Right lobe of liver (tissue), 6 donors: ENCODE results near the gene PLPP4. TPM values are rescaled to one million over a fixed set of nuclear protein-coding genes. Genes with fewer than 3 reads are reported as not detected.

Experiments used
- ATAC-seq, 4 donors: fragments of 200-7000 bp; cut with Tn5 transposase; one replicate each; pipeline ENCODE4 v1.9.1; 2020; ENCODE audit warnings: mild to moderate bottlenecking in 4 of 4, moderate library complexity in 4 of 4
- DNase-seq, 3 donors: peaks; one replicate each; pipeline ENCODE4 v3.0.0-alpha.2; 2020
- H3K27ac ChIP-seq, 3 donors: fragments of 200-600 bp; one replicate each; pipeline ENCODE4 v1.8.0; 2022
- H3K27me3 ChIP-seq, 2 donors: fragments of 200-600 bp; one replicate each; pipeline ENCODE4 v1.8.0; 2022
- H3K36me3 ChIP-seq, 4 donors: fragments of 200-600 bp; sonication (generic) in 1 of 4; one replicate each; pipeline versions ENCODE4 v1.5.1 to v1.8.0; 2017 to 2022; ENCODE audit warnings: control low read depth in 1 of 4
- H3K4me1 ChIP-seq, 4 donors: fragments of 200-600 bp; sonication (generic) in 1 of 4; one replicate each; pipeline versions ENCODE4 v1.5.1 to v1.8.0; 2017 to 2022; ENCODE audit warnings: control low read depth in 1 of 4
- H3K4me3 ChIP-seq, 3 donors: fragments of 200-600 bp; one replicate each; pipeline ENCODE4 v1.8.0; 2022
- H3K9me3 ChIP-seq, 4 donors: fragments of 200-600 bp; sonication (generic) in 1 of 4; one replicate each; pipeline versions ENCODE4 v1.5.1 to v1.8.0; 2017 to 2022; ENCODE audit warnings: control low read depth in 1 of 4
- POLR2A ChIP-seq: fragments of 450-650 bp; IDR thresholded peaks from one replicate; pipeline ENCODE4 v1.6.1; 2017; ENCODE audit warnings: antibody characterized with exemption, mild to moderate bottlenecking
- WGBS: methylation state at CpG from one replicate; pipeline ENCODE4 v1.1.6; 2018; ENCODE audit warnings: low coverage, low lambda C conversion rate; ENCODE audit not compliant: insufficient coverage; ENCODE audit errors: missing lambda C conversion rate; 5-methylcytosine and 5-hydroxymethylcytosine counted together
- intact Hi-C, 2 donors: fragments of 100-400 bp; cut with DNase I; formaldehyde crosslinking; loops; one replicate each; pipeline versions ENCODE4 v1.11.2 to v1.14.1; 2022
- total RNA-seq, 6 experiments: library from RNA; depleted of rRNA in 2 of 6; stranded (reverse); fragments of >200 nt in 2 of 6; fragmentation: NEBNext Ultra II Directional in 3 of 6; extraction: Animal tissue kit (Norgen Biotek cat#: 25700) in 3 of 6; gene quantifications; one replicate each; pipeline versions ENCODE4 v1.1.0 to v1.2.4, GENCODE V29; 2016 to 2023
- TF ChIP-seq, protein P1 (sequence below), 4 donors: fragments of 200-600 bp in 3 of 4; fragments of 450-650 bp in 1 of 4; IDR thresholded peaks; one replicate each; pipeline versions ENCODE4 v1.5.1 to v1.8.0; 2016 to 2022; ENCODE audit warnings: antibody characterized with exemption in 4 of 4, mild to moderate bottlenecking in 2 of 4
- donor health status: DM: no; HTN: yes; CAD: no.
- donor health status: DM: no; HTN: no; CAD: no.
- donor health status: DM: no; HTN: no; CAD: no.
- donor health status: DM: no; HTN: yes; CAD: no.
- donor health status: DM: no; HTN: yes; CAD: no.

The PLPP4 gene
- total RNA-seq, 6 experiments from 2014 or later = 0.35 to 0.81 (median 0.37) TPM; not detected in 1

DNA sequence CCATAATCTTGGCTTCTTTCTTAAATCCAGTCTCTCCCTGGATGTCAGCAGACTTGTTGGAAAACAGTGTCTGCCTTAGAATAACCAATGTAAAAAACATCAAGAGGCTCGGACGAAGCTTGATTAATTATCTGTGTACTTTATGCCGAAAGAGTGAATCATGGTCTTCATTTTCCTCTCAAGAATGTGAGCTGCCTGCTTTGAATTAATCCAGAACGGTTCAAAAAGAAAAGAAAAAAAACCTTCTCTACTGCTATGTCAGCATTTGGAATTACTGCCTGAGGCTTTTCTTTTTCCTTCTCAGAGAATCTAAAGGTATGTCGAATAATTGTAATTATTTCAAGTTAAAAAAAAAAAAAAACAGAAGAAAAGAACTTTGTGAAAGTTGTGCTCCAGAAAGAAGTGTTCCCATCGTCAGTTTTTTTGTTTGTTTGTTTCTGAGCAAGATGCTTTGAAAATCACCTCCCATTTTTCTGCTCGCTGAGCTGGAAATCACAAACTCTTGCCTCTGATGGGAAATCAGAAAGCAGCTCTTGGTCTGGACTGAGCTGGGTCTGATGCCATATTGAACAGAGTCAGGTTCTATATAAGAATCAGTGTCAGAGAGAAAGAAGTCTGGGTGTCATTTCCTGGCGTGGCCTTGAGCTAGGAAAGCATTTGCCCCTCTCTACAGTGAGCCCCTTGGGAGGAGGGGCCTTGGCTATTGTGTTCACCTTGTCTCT is 20.2 kb downstream of the PLPP4 start:
- 41% methylated on average over 8 of the region's 8 CpGs for WGBS
- Histone ChIP-seq H3K36me3 (no peaks in the 10 kb centered on the region), H3K4me1 (no peaks in the 10 kb centered on the region), H3K27me3 (no peaks in the 10 kb centered on the region), H3K9me3 (no peaks in the 10 kb centered on the region), H3K27ac (no peak overlapping the region), H3K4me3 (no peak overlapping the region)
- TF ChIP-seq POLR2A = no peak
- intact Hi-C loops = no loop called here
- ATAC-seq (no peak), DNase-seq (no peak)

DNA sequence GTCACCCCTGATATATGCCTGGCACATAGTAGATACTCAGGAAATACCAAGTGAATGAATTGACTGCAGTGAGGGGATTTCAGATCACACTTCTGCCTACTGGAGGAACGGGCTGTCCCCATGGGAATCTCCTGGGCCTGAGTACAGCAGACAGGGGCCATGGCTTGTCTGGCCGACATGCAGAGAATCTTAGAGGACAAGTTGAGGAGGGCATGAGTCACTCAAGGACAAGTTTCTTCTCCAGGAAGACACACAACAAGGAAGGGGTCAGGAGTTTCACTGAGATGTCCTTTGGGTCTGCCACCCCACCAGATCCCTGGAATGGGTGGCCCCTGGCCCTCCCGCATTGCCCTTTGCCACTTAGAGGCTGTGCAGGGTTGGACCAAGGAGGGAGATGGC is 20.7 kb downstream of the PLPP4 start:
- H3K27me3 ChIP-seq = no peaks in the 10 kb centered on the region
- H3K4me1 ChIP-seq = no peaks in the 10 kb centered on the region
- intact Hi-C loops = no loop called here
- H3K4me3 ChIP-seq = no peak overlapping the region
- ATAC-seq = no peak
- no peak overlapping the region for H3K27ac ChIP-seq
- WGBS = 51% methylated on average over 2 of the region's 3 CpGs
- no peak for DNase-seq
- TF ChIP-seq POLR2A = no peak
- TF ChIP-seq, protein P1, sequence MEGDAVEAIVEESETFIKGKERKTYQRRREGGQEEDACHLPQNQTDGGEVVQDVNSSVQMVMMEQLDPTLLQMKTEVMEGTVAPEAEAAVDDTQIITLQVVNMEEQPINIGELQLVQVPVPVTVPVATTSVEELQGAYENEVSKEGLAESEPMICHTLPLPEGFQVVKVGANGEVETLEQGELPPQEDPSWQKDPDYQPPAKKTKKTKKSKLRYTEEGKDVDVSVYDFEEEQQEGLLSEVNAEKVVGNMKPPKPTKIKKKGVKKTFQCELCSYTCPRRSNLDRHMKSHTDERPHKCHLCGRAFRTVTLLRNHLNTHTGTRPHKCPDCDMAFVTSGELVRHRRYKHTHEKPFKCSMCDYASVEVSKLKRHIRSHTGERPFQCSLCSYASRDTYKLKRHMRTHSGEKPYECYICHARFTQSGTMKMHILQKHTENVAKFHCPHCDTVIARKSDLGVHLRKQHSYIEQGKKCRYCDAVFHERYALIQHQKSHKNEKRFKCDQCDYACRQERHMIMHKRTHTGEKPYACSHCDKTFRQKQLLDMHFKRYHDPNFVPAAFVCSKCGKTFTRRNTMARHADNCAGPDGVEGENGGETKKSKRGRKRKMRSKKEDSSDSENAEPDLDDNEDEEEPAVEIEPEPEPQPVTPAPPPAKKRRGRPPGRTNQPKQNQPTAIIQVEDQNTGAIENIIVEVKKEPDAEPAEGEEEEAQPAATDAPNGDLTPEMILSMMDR (IDR thresholded peaks at IDR 0.05) = no peak
- no peaks in the 10 kb centered on the region for H3K36me3 ChIP-seq
- no peaks in the 10 kb centered on the region for H3K9me3 ChIP-seq

DNA sequence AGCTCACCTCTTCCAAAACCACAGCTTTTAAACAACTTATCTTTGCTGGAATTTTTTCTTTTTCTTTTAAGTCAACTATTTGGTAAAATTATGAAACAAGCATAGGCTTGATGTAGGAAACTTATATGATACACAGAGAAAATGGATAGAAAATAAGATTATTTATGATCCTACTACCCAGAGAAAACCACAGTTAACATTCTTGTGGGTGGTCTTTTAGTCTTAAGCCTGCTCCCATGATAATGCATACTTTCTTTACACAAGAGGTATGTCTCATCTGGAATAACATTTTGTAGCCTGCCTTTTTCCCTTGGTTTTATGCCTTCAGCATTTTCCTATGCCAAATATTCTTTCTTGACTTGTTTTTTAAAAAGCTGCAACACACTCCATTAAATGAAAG is 21.4 kb downstream of the PLPP4 start:
- no peaks in the 10 kb centered on the region for H3K27me3 ChIP-seq
- H3K4me3 ChIP-seq = no peak overlapping the region
- TF ChIP-seq, protein P1 (IDR thresholded peaks at IDR 0.05) = no peak
- TF ChIP-seq POLR2A = no peak
- intact Hi-C loops = no loop called here
- ATAC-seq (no peak), DNase-seq (no peak)
- no peak overlapping the region for H3K27ac ChIP-seq
- H3K36me3 ChIP-seq = no peaks in the 10 kb centered on the region
- H3K4me1 ChIP-seq = no peaks in the 10 kb centered on the region
- H3K9me3 ChIP-seq = no peaks in the 10 kb centered on the region

DNA sequence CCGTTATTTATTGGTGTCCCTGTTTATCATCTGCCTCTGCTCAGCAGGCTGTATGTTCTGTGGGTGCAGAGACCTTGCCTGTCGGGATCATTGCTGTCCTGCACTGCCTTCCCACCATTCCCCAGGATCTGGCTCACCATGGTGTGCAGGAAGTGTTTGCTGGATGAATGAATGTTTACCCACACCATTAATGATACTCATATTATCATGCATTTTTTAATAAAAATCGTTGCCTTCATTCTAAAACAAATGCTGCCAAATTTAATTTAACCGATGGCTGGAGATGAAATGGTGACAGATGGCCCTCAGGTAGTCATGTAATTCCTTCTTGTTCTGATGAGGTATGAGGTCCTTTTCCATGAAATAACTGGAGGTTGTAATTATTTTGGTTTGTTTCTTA is 22.5 kb downstream of the PLPP4 start:
- ATAC-seq = no peak
- no peak overlapping the region for H3K27ac ChIP-seq
- H3K27me3 ChIP-seq = no peaks in the 10 kb centered on the region
- H3K36me3 ChIP-seq = no peaks in the 10 kb centered on the region
- 43% methylated on average over 4 of the region's 4 CpGs for WGBS
- H3K4me1 ChIP-seq = no peaks in the 10 kb centered on the region
- TF ChIP-seq POLR2A = no peak
- TF ChIP-seq, protein P1 (IDR thresholded peaks at IDR 0.05) = no peak
- intact Hi-C loops = no loop called here
- no peak for DNase-seq
- H3K9me3 ChIP-seq = no peaks in the 10 kb centered on the region
- H3K4me3 ChIP-seq = no peak overlapping the region

DNA sequence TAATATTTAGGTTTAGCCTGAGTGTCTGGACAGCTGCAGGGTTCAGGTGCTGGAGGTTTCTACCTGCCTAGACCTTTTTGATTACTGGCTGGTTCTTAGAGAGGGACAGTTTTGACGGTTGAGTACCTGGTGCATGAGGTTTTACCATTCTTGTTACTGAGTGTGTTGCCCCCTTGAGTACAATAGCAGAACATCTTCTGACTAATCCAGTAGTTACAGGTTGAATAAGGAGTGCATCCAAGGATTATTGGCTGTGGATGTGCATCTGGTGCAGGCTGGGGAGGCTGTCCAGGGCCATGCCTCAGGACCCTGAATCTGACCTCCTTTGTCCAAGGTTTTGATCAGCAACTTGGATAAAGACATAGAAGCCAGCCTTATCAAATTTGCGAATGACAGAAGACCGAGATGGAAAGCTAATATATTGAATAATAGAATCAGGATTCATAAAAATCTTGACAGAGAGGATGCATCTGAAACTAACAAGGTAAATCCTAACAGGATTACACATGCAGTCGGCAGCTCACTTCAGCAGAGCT is 23.1 kb downstream of the PLPP4 start:
- H3K4me3 ChIP-seq = no peak overlapping the region
- TF ChIP-seq, protein P1 (IDR thresholded peaks at IDR 0.05) = no peak
- 56% methylated on average over 4 of the region's 4 CpGs for WGBS
- no peaks in the 10 kb centered on the region for H3K36me3 ChIP-seq
- intact Hi-C loops = no loop called here
- no peaks in the 10 kb centered on the region for H3K9me3 ChIP-seq
- no peak overlapping the region for H3K27ac ChIP-seq
- no peak for ATAC-seq
- DNase-seq = no peak
- H3K4me1 ChIP-seq = no peaks in the 10 kb centered on the region
- no peaks in the 10 kb centered on the region for H3K27me3 ChIP-seq
